Progenitor cell of endocrine pancreas (in vitro differentiated cells): ENCODE measurements around the gene PPP2R2B. TPM values are rescaled to one million over a fixed set of nuclear protein-coding genes. Genes with fewer than 3 reads are reported as not detected.

Source experiments
- DNase-seq: peaks from one replicate; pipeline ENCODE4 v3.0.0; 2021; ENCODE audit warnings: low spot score; ENCODE audit not compliant: unreplicated experiment
- H3K27ac Mint-ChIP-seq: 2 replicates; pipeline ENCODE4 v1.8.0; 2021; ENCODE audit warnings: mild to moderate bottlenecking, moderate library complexity, mixed read lengths
- H3K27me3 Mint-ChIP-seq: 2 replicates; pipeline ENCODE4 v1.8.0; 2021; ENCODE audit warnings: mixed read lengths
- H3K36me3 Mint-ChIP-seq: 2 replicates; pipeline ENCODE4 v1.8.0; 2022; ENCODE audit warnings: mixed read lengths; ENCODE audit not compliant: insufficient read depth
- H3K4me1 Mint-ChIP-seq: 2 replicates; pipeline ENCODE4 v1.8.0; 2021; ENCODE audit warnings: low read depth, mixed read lengths
- H3K4me3 Mint-ChIP-seq: 2 replicates; pipeline ENCODE4 v1.8.0; 2021; ENCODE audit warnings: low read depth, mild to moderate bottlenecking, moderate library complexity, mixed read lengths
- H3K9me3 Mint-ChIP-seq: 2 replicates; pipeline ENCODE4 v1.8.0; 2021; ENCODE audit warnings: low read depth, mixed read lengths
- total RNA-seq: library from RNA; stranded (reverse); gene quantifications from 2 replicates; pipeline ENCODE4 v1.2.1, GENCODE V29; 2021
- TF ChIP-seq, protein P1 (sequence below): fragments of 200-600 bp; sonication (generic); IDR thresholded peaks from one replicate; pipeline ENCODE4 v1.5.0; 2021; ENCODE audit warnings: antibody characterized with exemption, mild to moderate bottlenecking; ENCODE audit not compliant: unreplicated experiment

The PPP2R2B gene
- total RNA-seq, 1 donor from 2014 or later = 1.8 TPM

- H3K27me3 Mint-ChIP-seq = peaks cover 22% of the 10 kb centered on the region
- H3K36me3 Mint-ChIP-seq = no peaks in the 10 kb centered on the region
- TF ChIP-seq, protein P1, sequence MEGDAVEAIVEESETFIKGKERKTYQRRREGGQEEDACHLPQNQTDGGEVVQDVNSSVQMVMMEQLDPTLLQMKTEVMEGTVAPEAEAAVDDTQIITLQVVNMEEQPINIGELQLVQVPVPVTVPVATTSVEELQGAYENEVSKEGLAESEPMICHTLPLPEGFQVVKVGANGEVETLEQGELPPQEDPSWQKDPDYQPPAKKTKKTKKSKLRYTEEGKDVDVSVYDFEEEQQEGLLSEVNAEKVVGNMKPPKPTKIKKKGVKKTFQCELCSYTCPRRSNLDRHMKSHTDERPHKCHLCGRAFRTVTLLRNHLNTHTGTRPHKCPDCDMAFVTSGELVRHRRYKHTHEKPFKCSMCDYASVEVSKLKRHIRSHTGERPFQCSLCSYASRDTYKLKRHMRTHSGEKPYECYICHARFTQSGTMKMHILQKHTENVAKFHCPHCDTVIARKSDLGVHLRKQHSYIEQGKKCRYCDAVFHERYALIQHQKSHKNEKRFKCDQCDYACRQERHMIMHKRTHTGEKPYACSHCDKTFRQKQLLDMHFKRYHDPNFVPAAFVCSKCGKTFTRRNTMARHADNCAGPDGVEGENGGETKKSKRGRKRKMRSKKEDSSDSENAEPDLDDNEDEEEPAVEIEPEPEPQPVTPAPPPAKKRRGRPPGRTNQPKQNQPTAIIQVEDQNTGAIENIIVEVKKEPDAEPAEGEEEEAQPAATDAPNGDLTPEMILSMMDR = no peak
- H3K4me1 Mint-ChIP-seq = peaks cover 13% of the 10 kb centered on the region
- DNase-seq = no peak
- no peaks in the 10 kb centered on the region for H3K9me3 Mint-ChIP-seq
- H3K27ac Mint-ChIP-seq = no peak overlapping the region
- no peak overlapping the region for H3K4me3 Mint-ChIP-seq
Observed at GRCh38 chr5:146690880-146691355, 187.6 kb downstream of the PPP2R2B start.

DNA sequence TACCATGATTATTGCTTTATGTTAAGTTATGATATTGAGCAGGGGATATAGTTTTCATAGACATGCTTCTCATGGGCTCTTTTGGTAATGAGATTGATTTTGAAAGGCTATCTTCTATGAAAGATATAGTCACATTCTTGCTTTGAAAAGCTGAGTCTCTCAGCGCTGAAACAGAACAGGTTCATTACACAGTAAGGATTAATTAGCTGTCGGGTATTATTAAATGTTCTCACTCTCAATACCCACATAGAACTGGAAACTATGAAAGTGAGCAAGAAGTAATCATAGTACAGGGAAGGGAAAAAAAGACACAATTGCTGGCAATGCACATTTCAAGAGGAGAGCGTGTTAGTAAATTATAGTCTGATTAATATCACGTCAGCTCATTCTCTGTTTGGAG lies 190.9 kb downstream of the PPP2R2B start:
- DNase-seq = no peak
- H3K27ac Mint-ChIP-seq = no peak overlapping the region
- no peaks in the 10 kb centered on the region for H3K36me3 Mint-ChIP-seq
- H3K27me3 Mint-ChIP-seq = peaks cover 19% of the 10 kb centered on the region
- TF ChIP-seq, protein P1 = no peak
- H3K4me1 Mint-ChIP-seq = peaks cover 10% of the 10 kb centered on the region
- no peaks in the 10 kb centered on the region for H3K9me3 Mint-ChIP-seq
- H3K4me3 Mint-ChIP-seq = no peak overlapping the region

DNA sequence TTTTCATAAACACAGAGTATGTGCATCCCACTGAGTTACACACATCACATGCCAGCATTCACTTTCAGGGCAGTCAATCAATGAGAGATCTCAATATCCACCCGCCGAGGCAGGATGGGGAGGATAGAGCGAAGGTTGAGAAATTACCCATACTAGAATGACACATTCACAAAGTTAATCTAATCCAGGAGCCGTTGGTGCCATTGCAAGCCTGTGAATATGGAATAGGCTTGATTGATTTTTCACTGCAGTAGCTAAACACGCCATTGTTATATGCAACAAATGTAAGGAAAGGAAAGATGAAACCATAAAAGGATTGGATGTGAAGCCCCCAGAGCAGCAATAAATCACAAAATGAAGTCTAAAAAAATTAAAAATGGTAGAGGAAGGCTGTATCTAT lies 194.7 kb downstream of the PPP2R2B start:
- no peaks in the 10 kb centered on the region for H3K36me3 Mint-ChIP-seq
- TF ChIP-seq, protein P1 = no peak
- DNase-seq = no peak
- no peaks in the 10 kb centered on the region for H3K9me3 Mint-ChIP-seq
- no peak overlapping the region for H3K4me3 Mint-ChIP-seq
- H3K27ac Mint-ChIP-seq = no peak overlapping the region
- H3K27me3 Mint-ChIP-seq = peaks cover 5% of the 10 kb centered on the region
- peaks cover 10% of the 10 kb centered on the region for H3K4me1 Mint-ChIP-seq

- Mint-ChIP-seq H3K27me3 (peaks cover 5% of the 10 kb centered on the region), H3K4me3 (no peak overlapping the region), H3K4me1 (peaks cover 8% of the 10 kb centered on the region), H3K27ac (no peak overlapping the region), H3K9me3 (no peaks in the 10 kb centered on the region), H3K36me3 (no peaks in the 10 kb centered on the region)
- DNase-seq = no peak
- TF ChIP-seq, protein P1 = no peak
Observed at GRCh38 chr5:146682899-146683532, 195.5 kb downstream of the PPP2R2B start.

DNA sequence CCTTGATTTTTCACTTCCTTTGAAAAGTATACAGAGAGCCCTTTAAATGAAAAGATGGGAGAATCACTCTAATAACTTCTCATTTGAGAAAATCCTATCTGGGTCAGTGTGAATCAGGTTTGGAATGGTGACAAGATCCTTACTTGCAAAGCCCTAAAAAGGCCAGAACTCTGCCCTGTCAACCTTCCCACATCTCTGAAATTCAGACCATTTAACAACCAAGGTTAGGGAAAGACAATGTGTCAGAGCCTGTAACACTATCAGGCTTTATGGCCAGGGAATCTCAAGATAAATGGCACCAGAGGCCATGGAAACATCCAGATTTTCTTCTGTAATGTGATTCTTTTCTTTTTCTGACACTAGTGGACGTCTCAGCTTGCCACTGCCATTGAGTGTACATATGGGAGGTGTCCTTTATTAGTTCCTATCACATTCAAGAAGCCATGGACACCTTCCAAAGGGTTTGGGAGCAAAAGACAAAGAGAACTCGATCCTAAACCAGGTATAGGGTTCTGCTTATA lies 196.9 kb downstream of the PPP2R2B start:
- H3K36me3 Mint-ChIP-seq = no peaks in the 10 kb centered on the region
- peaks cover 5% of the 10 kb centered on the region for H3K27me3 Mint-ChIP-seq
- H3K4me1 Mint-ChIP-seq = peaks cover under 1% of the 10 kb centered on the region
- no peak overlapping the region for H3K4me3 Mint-ChIP-seq
- no peaks in the 10 kb centered on the region for H3K9me3 Mint-ChIP-seq
- TF ChIP-seq, protein P1 = no peak
- H3K27ac Mint-ChIP-seq = no peak overlapping the region
- no peak for DNase-seq
